Activated CD8-positive, alpha-beta T cell treated with anti-CD3 and anti-CD28 coated beads for 36 hours (primary cell): ENCODE measurements around the gene COL1A1. TPM values are rescaled to one million over a fixed set of nuclear protein-coding genes. Genes with fewer than 3 reads are reported as not detected.

Experiments used
- ATAC-seq: fragments of 200-7000 bp; cut with Tn5 transposase; one replicate; pipeline ENCODE4 v1.10.0; 2021; ENCODE audit warnings: mild to moderate bottlenecking, moderate library complexity
- CTCF ChIA-PET: fragments of 350-600 bp; sonication (Branson Sonifier 250); formaldehyde crosslinking; loops from one replicate; lab custom pipeline; 2021; ENCODE audit warnings: antibody characterized with exemption; lab: Charles Lee
- POLR2A ChIA-PET: fragments of 350-600 bp; sonication (Branson Sonifier 250); formaldehyde crosslinking; loops from one replicate; lab custom pipeline; 2021; ENCODE audit warnings: antibody characterized with exemption; lab: Charles Lee
- DNase-seq: peaks from one replicate; pipeline ENCODE4 v3.0.0-alpha.2; 2020
- H3K27ac Mint-ChIP-seq: one replicate; pipeline ENCODE4 v1.8.0; 2021; ENCODE audit warnings: mild to moderate bottlenecking, mixed read lengths
- H3K27me3 Mint-ChIP-seq: one replicate; pipeline ENCODE4 v1.8.0; 2021; ENCODE audit warnings: mixed read lengths
- H3K36me3 Mint-ChIP-seq: one replicate; pipeline ENCODE4 v1.8.0; 2021; ENCODE audit warnings: low read depth, mixed read lengths
- H3K4me1 Mint-ChIP-seq: one replicate; pipeline ENCODE4 v1.8.0; 2021; ENCODE audit warnings: low read depth, mixed read lengths
- H3K4me3 Mint-ChIP-seq: one replicate; pipeline ENCODE4 v1.8.0; 2021; ENCODE audit warnings: mild to moderate bottlenecking, moderate library complexity, mixed read lengths
- H3K9me3 Mint-ChIP-seq: one replicate; pipeline ENCODE4 v1.8.0; 2021; ENCODE audit warnings: mixed read lengths
- CTCF ChIP-seq: fragments of 200-600 bp; IDR thresholded peaks from one replicate; pipeline ENCODE4 v1.8.0; 2022; ENCODE audit warnings: antibody characterized with exemption, mild to moderate bottlenecking
- intact Hi-C: fragments of 100-400 bp; cut with micrococcal nuclease; formaldehyde crosslinking; loops from one replicate; pipeline ENCODE4 v1.10.0; 2022
- total RNA-seq, 2 experiments: library from RNA; stranded (reverse); gene quantifications; one replicate each; pipeline ENCODE4 v1.2.3, GENCODE V29; 2021

The COL1A1 gene
- total RNA-seq, 2 experiments from 2014 or later: 0.92 to 1.0 TPM

GRCh38 chr17:50135316-50136095 is 65.9 kb downstream of the COL1A1 start:
- intact Hi-C loops: no loop called here
- H3K4me3 Mint-ChIP-seq: no peak overlapping the region
- peaks cover 22% of the 10 kb centered on the region for H3K4me1 Mint-ChIP-seq
- ChIA-PET CTCF (interaction anchor here (0.8 to 1.9 kb wide), 7 partner anchors 10 to 79 kb away, joined by 3 to 6 read pairs (median 3); partner anchors contain the start of gene ITGA3), POLR2A (interaction anchor here (1.4 kb wide), 1 partner anchor 17 kb away, joined by 3 read pairs; no protein-coding TSS in a partner anchor)
- no peak overlapping the region for H3K27ac Mint-ChIP-seq
- ATAC-seq: no peak
- peaks cover 47% of the 10 kb centered on the region for H3K36me3 Mint-ChIP-seq
- TF ChIP-seq CTCF: no peak
- no peaks in the 10 kb centered on the region for H3K9me3 Mint-ChIP-seq
- peaks cover 4% of the 10 kb centered on the region for H3K27me3 Mint-ChIP-seq
- DNase-seq: no peak

- TF ChIP-seq CTCF: no peak
- POLR2A ChIA-PET: no interaction called here
- no peak for ATAC-seq
- H3K27me3 Mint-ChIP-seq: peaks cover 9% of the 10 kb centered on the region
- CTCF ChIA-PET: interaction anchor here (1.0 kb wide), 1 partner anchor 40 kb away, joined by 3 read pairs; no protein-coding TSS in a partner anchor
- intact Hi-C loops: no loop called here
- H3K9me3 Mint-ChIP-seq: no peaks in the 10 kb centered on the region
- H3K27ac Mint-ChIP-seq: no peak overlapping the region
- DNase-seq: no peak
- H3K36me3 Mint-ChIP-seq: peaks cover 37% of the 10 kb centered on the region
- peaks cover 16% of the 10 kb centered on the region for H3K4me1 Mint-ChIP-seq
- no peak overlapping the region for H3K4me3 Mint-ChIP-seq
Observed at GRCh38 chr17:50134206-50135110, 67.0 kb downstream of the COL1A1 start.

GRCh38 chr17:50133769-50134099 is 67.7 kb downstream of the COL1A1 start:
- Mint-ChIP-seq H3K27me3 (peaks cover 12% of the 10 kb centered on the region), H3K4me1 (peaks cover 19% of the 10 kb centered on the region), H3K4me3 (no peak overlapping the region), H3K9me3 (no peaks in the 10 kb centered on the region), H3K27ac (no peak overlapping the region), H3K36me3 (peaks cover 33% of the 10 kb centered on the region)
- intact Hi-C loops: no loop called here
- POLR2A ChIA-PET: interaction anchor here (1.1 kb wide), 1 partner anchor 33 kb away, joined by 4 read pairs; no protein-coding TSS in a partner anchor
- ATAC-seq (no peak), DNase-seq (no peak)
- CTCF ChIA-PET: no interaction called here
- TF ChIP-seq CTCF: no peak

Other genes with a start within 250 kb of the COL1A1 start
- under 1 TPM; 0.43 to 0.81 TPM for gene DLX4, start 232.4 kb downstream of the COL1A1 start, total RNA-seq
- not detected for gene DLX3, start 206.4 kb downstream of the COL1A1 start, total RNA-seq
- gene ITGA3, start 145.5 kb downstream of the COL1A1 start, total RNA-seq: 1 to 10 TPM; 4.2 to 7.2 TPM
- 1 to 10 TPM; 6.0 to 7.7 TPM for gene PDK2, start 106.3 kb downstream of the COL1A1 start, total RNA-seq
- gene SAMD14, start 71.5 kb downstream of the COL1A1 start, total RNA-seq: 1 to 10 TPM in 1 of 2 experiments, under 1 TPM in 1; 0.47 to 1.3 TPM
- gene PPP1R9B, start 51.0 kb downstream of the COL1A1 start, total RNA-seq: 10 to 100 TPM; 52.4 to 56.4 TPM
- under 1 TPM in 1 of 2 experiments, not detected in 1; 0.34 TPM for gene SGCA, start 35.6 kb downstream of the COL1A1 start, total RNA-seq
- gene TMEM92, start 72.8 kb upstream of the COL1A1 start, total RNA-seq: not detected
- 10 to 100 TPM; 24.4 to 25.3 TPM for gene XYLT2, start 144.5 kb upstream of the COL1A1 start, total RNA-seq
- 10 to 100 TPM; 54.6 to 55.8 TPM for gene MRPL27, start 171.6 kb upstream of the COL1A1 start, total RNA-seq
- gene EME1, start 171.6 kb upstream of the COL1A1 start, total RNA-seq: 10 to 100 TPM; 48.0 to 48.6 TPM
- 10 to 100 TPM; 70.6 to 71.0 TPM for gene LRRC59, start 195.9 kb upstream of the COL1A1 start, total RNA-seq
- 10 to 100 TPM; 14.5 to 17.5 TPM for gene ACSF2, start 224.6 kb upstream of the COL1A1 start, total RNA-seq